ENCODE data around the gene TESK2. TPM values are rescaled to one million over a fixed set of nuclear protein-coding genes. Genes with fewer than 3 reads are reported as not detected.
A peak's percentile ranks its signal among the peaks of the same experiment; 100 is the strongest.

The TESK2 gene
- total and polyA plus RNA-seq, 2 of the 13 experiments (the other 11 are each of a cell fraction or from before 2014, with no cell fraction given), result 5.5 to 9.6 TPM

DNA sequence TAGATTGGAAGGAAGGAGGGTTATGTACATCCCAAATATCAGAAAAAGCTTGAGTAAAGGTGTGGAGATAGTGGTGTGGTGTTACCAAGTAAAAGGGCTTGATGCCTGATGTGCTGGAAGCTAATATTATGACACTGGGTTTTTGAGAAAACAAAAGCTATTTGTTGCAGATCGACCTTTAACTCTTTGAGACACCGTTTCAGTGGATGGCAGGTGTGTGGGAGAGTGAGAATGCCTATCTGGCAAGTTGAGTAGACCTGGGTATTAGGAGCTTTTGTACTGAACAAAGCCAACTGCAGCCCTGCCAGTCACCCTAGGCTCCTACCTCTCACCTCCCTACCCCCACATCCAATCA is 10.5 kb upstream of the TESK2 start (continued):
- TF ChIP-seq NR2F2 (IDR thresholded peaks at IDR 0.05; ENCODE audit: borderline replicate concordance, low read depth) (no peak), MBD4 (IDR thresholded peaks at IDR 0.05; ENCODE audit: borderline replicate concordance, low read length) (no peak), ZNF251 (CRISPR knock-in tag; IDR thresholded peaks at IDR 0.05) (no peak), YEATS2 (CRISPR knock-in tag; IDR thresholded peaks at IDR 0.05; ENCODE audit: borderline replicate concordance) (peak; percentile 37; the same call in 1 of the 2 replicates), ZNF792 (CRISPR knock-in tag; IDR thresholded peaks at IDR 0.05) (peak; percentile 37; the same call in 1 of the 2 replicates), ZKSCAN8 (CRISPR knock-in tag; IDR thresholded peaks at IDR 0.05; ENCODE audit: borderline replicate concordance) (0 out of 2 replicates have a peak, but pooled peaks have one; percentile 15), KLF13 (CRISPR knock-in tag; IDR thresholded peaks at IDR 0.05) (no peak), ZFP62 (CRISPR knock-in tag; IDR thresholded peaks at IDR 0.05) (no peak), HMG20A (CRISPR knock-in tag; IDR thresholded peaks at IDR 0.05; ENCODE audit: borderline replicate concordance) (no peak), CREM (IDR thresholded peaks at IDR 0.05) (0 out of 2 replicates have a peak, but pooled peaks have one; percentile 18), CREM (CRISPR knock-in tag; IDR thresholded peaks at IDR 0.05) (no peak), NBN (conservative IDR thresholded peaks at IDR 0.05) (no peak), POLR2A (IDR thresholded peaks at IDR 0.05; ENCODE audit: insufficient read depth in 1 of 2, low read depth in 2 of 2, low read length in 2 of 2) (0 out of 4 replicates have a peak, but pooled peaks of 1 of the 2 experiments have one; percentile 16), TBX2 (CRISPR knock-in tag; IDR thresholded peaks at IDR 0.05; ENCODE audit: borderline replicate concordance) (0 out of 2 replicates have a peak, but pooled peaks have one; percentile 0), ZNF160 (CRISPR knock-in tag; IDR thresholded peaks at IDR 0.05) (no peak), ZFP1 (CRISPR knock-in tag; IDR thresholded peaks at IDR 0.05) (no peak), SOX5 (CRISPR knock-in tag; IDR thresholded peaks at IDR 0.05; ENCODE audit: borderline replicate concordance) (peak; percentile 41; the same call in 1 of the 2 replicates), SP5 (CRISPR knock-in tag; IDR thresholded peaks at IDR 0.05; ENCODE audit: borderline replicate concordance, low read depth) (0 out of 2 replicates have a peak, but pooled peaks have one; percentile 19), KDM3A (CRISPR knock-in tag; IDR thresholded peaks at IDR 0.05; ENCODE audit: low read depth) (no peak), FOXA1 (IDR thresholded peaks at IDR 0.05) (no peak), FOXA1 (CRISPR knock-in tag; IDR thresholded peaks at IDR 0.05) (no peak)
- TF ChIP-seq, protein P1, sequence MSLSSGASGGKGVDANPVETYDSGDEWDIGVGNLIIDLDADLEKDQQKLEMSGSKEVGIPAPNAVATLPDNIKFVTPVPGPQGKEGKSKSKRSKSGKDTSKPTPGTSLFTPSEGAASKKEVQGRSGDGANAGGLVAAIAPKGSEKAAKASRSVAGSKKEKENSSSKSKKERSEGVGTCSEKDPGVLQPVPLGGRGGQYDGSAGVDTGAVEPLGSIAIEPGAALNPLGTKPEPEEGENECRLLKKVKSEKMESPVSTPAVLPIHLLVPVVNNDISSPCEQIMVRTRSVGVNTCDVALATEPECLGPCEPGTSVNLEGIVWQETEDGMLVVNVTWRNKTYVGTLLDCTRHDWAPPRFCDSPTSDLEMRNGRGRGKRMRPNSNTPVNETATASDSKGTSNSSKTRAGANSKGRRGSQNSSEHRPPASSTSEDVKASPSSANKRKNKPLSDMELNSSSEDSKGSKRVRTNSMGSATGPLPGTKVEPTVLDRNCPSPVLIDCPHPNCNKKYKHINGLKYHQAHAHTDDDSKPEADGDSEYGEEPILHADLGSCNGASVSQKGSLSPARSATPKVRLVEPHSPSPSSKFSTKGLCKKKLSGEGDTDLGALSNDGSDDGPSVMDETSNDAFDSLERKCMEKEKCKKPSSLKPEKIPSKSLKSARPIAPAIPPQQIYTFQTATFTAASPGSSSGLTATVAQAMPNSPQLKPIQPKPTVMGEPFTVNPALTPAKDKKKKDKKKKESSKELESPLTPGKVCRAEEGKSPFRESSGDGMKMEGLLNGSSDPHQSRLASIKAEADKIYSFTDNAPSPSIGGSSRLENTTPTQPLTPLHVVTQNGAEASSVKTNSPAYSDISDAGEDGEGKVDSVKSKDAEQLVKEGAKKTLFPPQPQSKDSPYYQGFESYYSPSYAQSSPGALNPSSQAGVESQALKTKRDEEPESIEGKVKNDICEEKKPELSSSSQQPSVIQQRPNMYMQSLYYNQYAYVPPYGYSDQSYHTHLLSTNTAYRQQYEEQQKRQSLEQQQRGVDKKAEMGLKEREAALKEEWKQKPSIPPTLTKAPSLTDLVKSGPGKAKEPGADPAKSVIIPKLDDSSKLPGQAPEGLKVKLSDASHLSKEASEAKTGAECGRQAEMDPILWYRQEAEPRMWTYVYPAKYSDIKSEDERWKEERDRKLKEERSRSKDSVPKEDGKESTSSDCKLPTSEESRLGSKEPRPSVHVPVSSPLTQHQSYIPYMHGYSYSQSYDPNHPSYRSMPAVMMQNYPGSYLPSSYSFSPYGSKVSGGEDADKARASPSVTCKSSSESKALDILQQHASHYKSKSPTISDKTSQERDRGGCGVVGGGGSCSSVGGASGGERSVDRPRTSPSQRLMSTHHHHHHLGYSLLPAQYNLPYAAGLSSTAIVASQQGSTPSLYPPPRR (CRISPR knock-in tag; IDR thresholded peaks at IDR 0.05; ENCODE audit: borderline replicate concordance), result no peak
- TF ChIP-seq, protein P2, sequence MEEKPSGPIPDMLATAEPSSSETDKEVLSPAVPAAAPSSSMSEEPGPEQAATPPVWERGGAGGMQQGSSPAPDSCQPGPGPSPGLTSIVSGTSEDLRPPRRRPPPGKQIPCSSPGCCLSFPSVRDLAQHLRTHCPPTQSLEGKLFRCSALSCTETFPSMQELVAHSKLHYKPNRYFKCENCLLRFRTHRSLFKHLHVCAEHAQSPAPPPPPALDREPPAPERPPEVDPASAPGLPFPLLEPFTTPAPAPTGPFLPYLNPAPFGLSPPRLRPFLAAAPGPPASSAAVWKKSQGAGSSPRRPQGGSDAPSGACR (CRISPR knock-in tag; IDR thresholded peaks at IDR 0.05), result 0 out of 2 replicates have a peak, but pooled peaks have one; percentile 45
- TF ChIP-seq, protein P3, sequence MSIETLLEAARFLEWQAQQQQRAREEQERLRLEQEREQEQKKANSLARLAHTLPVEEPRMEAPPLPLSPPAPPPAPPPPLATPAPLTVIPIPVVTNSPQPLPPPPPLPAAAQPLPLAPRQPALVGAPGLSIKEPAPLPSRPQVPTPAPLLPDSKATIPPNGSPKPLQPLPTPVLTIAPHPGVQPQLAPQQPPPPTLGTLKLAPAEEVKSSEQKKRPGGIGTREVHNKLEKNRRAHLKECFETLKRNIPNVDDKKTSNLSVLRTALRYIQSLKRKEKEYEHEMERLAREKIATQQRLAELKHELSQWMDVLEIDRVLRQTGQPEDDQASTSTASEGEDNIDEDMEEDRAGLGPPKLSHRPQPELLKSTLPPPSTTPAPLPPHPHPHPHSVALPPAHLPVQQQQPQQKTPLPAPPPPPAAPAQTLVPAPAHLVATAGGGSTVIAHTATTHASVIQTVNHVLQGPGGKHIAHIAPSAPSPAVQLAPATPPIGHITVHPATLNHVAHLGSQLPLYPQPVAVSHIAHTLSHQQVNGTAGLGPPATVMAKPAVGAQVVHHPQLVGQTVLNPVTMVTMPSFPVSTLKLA (IDR thresholded peaks at IDR 0.05), result no peak
